SJCRH30 (cell line): ENCODE results near the gene IL18. TPM values are rescaled to one million over a fixed set of nuclear protein-coding genes. Genes with fewer than 3 reads are reported as not detected.
"Not testable (repeated sequence)": the region's sequence is repeated elsewhere in the genome, so short reads cannot be mapped to it uniquely, and the experiment has no call there.

Source experiments
- DNase-seq, 2 experiments: peaks; one replicate each; pipeline ENCODE4 v3.0.0-alpha.2; 2015 to 2020
- H3K27ac ChIP-seq: fragments of 250-450 bp; sonication (Bioruptor Pico); 2 replicates; pipeline ENCODE4 v1.5.1; 2020; ENCODE audit warnings: mild to moderate bottlenecking, moderate library complexity
- H3K27me3 ChIP-seq: fragments of 250-450 bp; sonication (Bioruptor Pico); 2 replicates; pipeline ENCODE4 v1.5.1; 2020; ENCODE audit warnings: mild to moderate bottlenecking, moderate library complexity
- H3K36me3 ChIP-seq: fragments of 250-450 bp; sonication (Bioruptor Pico); 2 replicates; pipeline ENCODE4 v1.5.1; 2020; ENCODE audit warnings: mild to moderate bottlenecking, moderate library complexity
- H3K4me1 ChIP-seq: fragments of 250-450 bp; sonication (Bioruptor Pico); 2 replicates; pipeline ENCODE4 v1.5.1; 2020; ENCODE audit warnings: mild to moderate bottlenecking, moderate library complexity
- H3K4me3 ChIP-seq: fragments of 250-450 bp; sonication (Bioruptor Pico); 2 replicates; pipeline ENCODE4 v1.5.1; 2020; ENCODE audit warnings: mild to moderate bottlenecking, moderate library complexity
- H3K9me3 ChIP-seq: fragments of 250-450 bp; sonication (Bioruptor Pico); replicated peaks from 2 replicates; pipeline ENCODE4 v1.5.1; 2020; ENCODE audit warnings: mild to moderate bottlenecking, moderate library complexity
- total RNA-seq: library from RNA; depleted of rRNA; stranded (reverse); fragments of >200 nt; shearing (Covaris generic); gene quantifications from 2 replicates; pipeline ENCODE4 v1.2.3, GENCODE V29; 2014; rRNA removed

IL18 gene
- total RNA-seq, result 0.14 and 0.18 TPM in 2 replicates

- Histone ChIP-seq H3K27me3 (no peaks in the 10 kb centered on the region), H3K27ac (no peak within 1 kb of the TSS), H3K9me3 (no peaks in the 10 kb centered on the region), H3K4me1 (no peaks in the 10 kb centered on the region), H3K4me3 (no peak within 1 kb of the TSS), H3K36me3 (no peaks in the 10 kb centered on the region)
- no peak for DNase-seq
These were observed at the start of gene IL18 for GRCh38 chr11:112163875-112164685. Gene IL18, minus strand, starts transcription at chr11:112164094. Its CDS starts 9,041 bp downstream, at chr11:112155053.

- H3K27ac ChIP-seq, result no peak overlapping the region
- DNase-seq, result no peak
- H3K9me3 ChIP-seq, result no peaks in the 10 kb centered on the region
- no peaks in the 10 kb centered on the region for H3K27me3 ChIP-seq
- H3K4me1 ChIP-seq, result no peaks in the 10 kb centered on the region
- H3K4me3 ChIP-seq, result no peak overlapping the region
- H3K36me3 ChIP-seq, result no peaks in the 10 kb centered on the region
These were observed 48.8 kb upstream of the IL18 start for GRCh38 chr11:112212710-112213109.

GRCh38 chr11:112212290-112212689 lies 48.4 kb upstream of the IL18 start:
- Histone ChIP-seq H3K27ac (no peak overlapping the region), H3K36me3 (no peaks in the 10 kb centered on the region), H3K4me1 (no peaks in the 10 kb centered on the region)

GRCh38 chr11:112211536-112211935 lies 47.6 kb upstream of the IL18 start:
- H3K36me3 ChIP-seq, result no peaks in the 10 kb centered on the region
- H3K27ac ChIP-seq, result no peak overlapping the region
- DNase-seq, result no peak
- H3K9me3 ChIP-seq, result no peaks in the 10 kb centered on the region
- H3K4me3 ChIP-seq, result no peak overlapping the region
- H3K27me3 ChIP-seq, result no peaks in the 10 kb centered on the region
- no peaks in the 10 kb centered on the region for H3K4me1 ChIP-seq

More at GRCh38 chr11:112212290-112212689, 48.4 kb upstream of the IL18 start:
- Histone ChIP-seq H3K9me3 (no peaks in the 10 kb centered on the region), H3K27me3 (no peaks in the 10 kb centered on the region), H3K4me3 (no peak overlapping the region)
- no peak for DNase-seq

DNA sequence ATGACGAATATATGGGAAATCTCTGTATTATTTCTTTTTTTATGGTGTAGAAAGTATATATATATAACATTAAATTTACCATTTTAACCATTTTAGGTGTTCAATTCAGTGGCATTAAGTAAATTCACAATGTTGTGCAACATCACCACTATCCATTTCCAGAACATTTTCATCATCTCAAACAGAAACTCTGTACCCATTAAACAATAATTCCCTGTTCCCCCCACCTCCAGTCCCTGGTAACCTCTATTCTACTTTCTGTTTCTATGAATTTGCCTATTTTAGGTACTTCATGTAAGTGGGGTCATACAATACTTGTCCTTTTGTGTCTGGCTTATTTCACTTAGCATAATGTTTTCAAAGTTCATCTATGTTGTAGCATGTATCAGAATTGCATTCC lies 47.0 kb upstream of the IL18 start:
- Histone ChIP-seq H3K36me3 (no peaks in the 10 kb centered on the region), H3K9me3 (no peaks in the 10 kb centered on the region), H3K4me3 (no peak overlapping the region), H3K4me1 (no peaks in the 10 kb centered on the region), H3K27ac (no peak overlapping the region), H3K27me3 (no peaks in the 10 kb centered on the region)
- DNase-seq, result no peak

GRCh38 chr11:112206071-112206470 lies 42.2 kb upstream of the IL18 start:
- Histone ChIP-seq H3K4me1 (no peaks in the 10 kb centered on the region), H3K27me3 (no peaks in the 10 kb centered on the region), H3K36me3 (no peaks in the 10 kb centered on the region), H3K27ac (no peak overlapping the region), H3K4me3 (no peak overlapping the region), H3K9me3 (no peaks in the 10 kb centered on the region)
- DNase-seq, result no peak

DNA sequence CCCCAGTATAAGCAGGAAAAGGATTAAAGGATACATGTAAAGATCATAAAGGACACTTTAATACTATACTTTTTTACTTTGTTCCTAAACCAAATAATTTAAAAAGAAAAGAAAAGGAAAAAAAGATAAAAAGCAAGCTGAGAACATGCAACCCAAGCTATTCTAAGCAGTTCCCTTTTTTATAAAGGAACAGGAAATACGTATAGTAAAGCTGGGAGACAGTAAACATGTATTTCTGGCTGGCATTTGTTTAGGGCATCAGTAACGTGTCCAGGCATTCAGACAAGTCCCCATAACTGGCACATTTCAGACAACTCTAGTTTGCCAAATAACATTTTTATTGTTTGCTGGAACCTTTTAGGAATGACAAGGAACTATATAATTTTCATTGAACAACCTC lies 36.4 kb upstream of the IL18 start:
- Histone ChIP-seq H3K4me3 (no peak overlapping the region), H3K27me3 (no peaks in the 10 kb centered on the region), H3K36me3 (no peaks in the 10 kb centered on the region), H3K9me3 (no peaks in the 10 kb centered on the region), H3K27ac (no peak overlapping the region), H3K4me1 (no peaks in the 10 kb centered on the region)
- DNase-seq, result no peak

- H3K27ac ChIP-seq, H3K4me1 ChIP-seq, H3K27me3 ChIP-seq, DNase-seq, H3K4me3 ChIP-seq, H3K9me3 ChIP-seq, H3K36me3 ChIP-seq: not testable (repeated sequence)
These were observed 35.2 kb upstream of the IL18 start for GRCh38 chr11:112199101-112199500.

DNA sequence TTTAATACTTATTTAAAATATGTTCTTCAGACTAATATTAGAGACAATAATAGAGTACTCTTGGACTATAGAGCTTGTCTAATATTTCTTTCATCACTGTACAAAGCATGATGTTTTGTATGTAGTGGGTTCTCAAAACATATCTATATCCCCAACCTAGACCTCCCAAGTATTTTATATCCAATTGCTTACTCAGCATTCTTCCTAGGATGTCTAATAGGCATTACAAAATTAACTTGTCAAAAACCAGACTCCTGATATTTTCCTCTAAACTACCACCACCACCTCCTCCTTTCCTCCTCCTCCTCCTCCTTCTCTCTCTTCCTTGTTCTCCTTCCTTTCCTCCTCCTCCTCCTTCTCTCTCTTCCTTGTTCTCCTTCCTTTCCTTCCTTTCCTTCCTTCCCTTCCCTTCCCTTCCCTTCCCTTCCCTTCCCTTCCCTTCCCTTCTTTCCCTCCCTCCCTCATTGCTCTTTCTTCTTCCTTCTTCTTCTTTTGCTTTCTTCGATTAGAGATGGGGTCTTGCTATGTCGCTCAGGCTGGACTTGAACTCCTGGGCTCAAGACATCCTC lies 32.7 kb upstream of the IL18 start:
- H3K4me1 ChIP-seq, result no peaks in the 10 kb centered on the region
- H3K9me3 ChIP-seq, result no peaks in the 10 kb centered on the region
- H3K27ac ChIP-seq, result no peak overlapping the region
- H3K27me3 ChIP-seq, result no peaks in the 10 kb centered on the region
- no peak for DNase-seq
- H3K4me3 ChIP-seq, result no peak overlapping the region
- no peaks in the 10 kb centered on the region for H3K36me3 ChIP-seq

- H3K27me3 ChIP-seq, result no peaks in the 10 kb centered on the region
- no peaks in the 10 kb centered on the region for H3K36me3 ChIP-seq
- no peak overlapping the region for H3K27ac ChIP-seq
- H3K9me3 ChIP-seq, result no peaks in the 10 kb centered on the region
- no peak overlapping the region for H3K4me3 ChIP-seq
- H3K4me1 ChIP-seq, result no peaks in the 10 kb centered on the region
- no peak for DNase-seq
These were observed 32.1 kb upstream of the IL18 start for GRCh38 chr11:112195951-112196351.

DNA sequence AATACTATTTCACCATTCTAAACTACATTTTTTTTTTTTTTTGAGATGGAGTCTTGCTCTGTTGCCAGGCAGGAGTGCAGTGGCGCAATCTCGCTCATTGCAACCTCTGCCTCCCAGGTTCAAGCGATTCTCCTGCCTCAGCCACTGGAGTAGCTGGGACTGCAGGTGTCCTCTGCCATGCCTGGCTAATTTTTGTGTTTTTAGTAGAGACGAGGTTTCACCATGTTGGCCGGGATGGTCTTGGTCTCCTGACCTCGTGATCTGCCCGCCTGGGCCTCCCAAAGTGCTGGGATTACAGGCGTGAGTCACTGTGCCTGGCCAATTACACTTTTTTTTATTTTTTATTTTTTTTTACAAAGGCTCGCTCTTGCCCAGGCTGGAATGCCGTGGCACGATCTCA lies 31.2 kb upstream of the IL18 start:
- not testable (repeated sequence) for H3K27me3 ChIP-seq, DNase-seq, H3K27ac ChIP-seq, H3K4me1 ChIP-seq, H3K36me3 ChIP-seq, H3K9me3 ChIP-seq, H3K4me3 ChIP-seq

DNA sequence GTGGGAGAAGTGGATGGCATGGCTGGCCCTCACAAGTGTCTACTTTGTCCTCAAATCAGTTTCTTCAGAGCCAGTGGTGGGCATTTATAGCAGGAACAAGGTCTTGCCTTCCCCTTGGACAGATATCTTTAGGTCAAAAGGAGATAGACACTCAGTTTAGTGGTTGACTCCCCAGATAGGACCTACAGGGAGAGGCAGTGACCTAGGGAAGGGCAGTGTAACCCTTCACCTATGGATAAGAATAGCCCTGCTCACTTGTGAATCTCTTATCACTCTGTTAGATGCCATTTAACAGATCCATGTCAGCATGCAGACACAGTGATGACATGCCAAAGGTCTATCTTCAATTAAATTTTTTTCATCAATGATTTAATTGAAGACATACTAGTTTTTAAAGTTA lies 22.4 kb upstream of the IL18 start:
- no peak for DNase-seq
- Histone ChIP-seq H3K9me3 (no peaks in the 10 kb centered on the region), H3K4me3 (no peak overlapping the region), H3K36me3 (no peaks in the 10 kb centered on the region), H3K4me1 (no peaks in the 10 kb centered on the region), H3K27ac (no peak overlapping the region), H3K27me3 (no peaks in the 10 kb centered on the region)

DNA sequence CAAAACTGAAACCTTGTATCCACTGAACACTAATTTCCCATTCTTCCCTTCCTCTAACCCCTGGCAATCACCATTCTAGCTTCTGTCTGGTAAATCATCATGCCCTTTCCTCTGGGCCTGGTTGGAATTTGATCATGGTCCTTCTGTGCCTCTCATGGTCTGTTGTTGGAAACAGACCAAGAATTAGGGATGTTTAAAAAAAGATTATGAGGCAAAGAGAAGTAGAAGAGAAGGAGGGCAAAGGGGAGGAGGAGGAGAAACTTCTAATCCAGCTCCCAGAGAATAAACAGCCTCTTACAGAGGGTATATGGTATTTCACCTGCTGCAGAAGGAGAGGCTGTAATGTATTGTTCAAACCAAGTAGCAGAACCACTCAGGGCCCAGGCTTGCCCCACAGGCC lies 22.0 kb upstream of the IL18 start:
- DNase-seq, result no peak
- H3K36me3 ChIP-seq, result no peaks in the 10 kb centered on the region
- no peaks in the 10 kb centered on the region for H3K4me1 ChIP-seq
- H3K27me3 ChIP-seq, result no peaks in the 10 kb centered on the region
- no peak overlapping the region for H3K27ac ChIP-seq
- no peaks in the 10 kb centered on the region for H3K9me3 ChIP-seq
- H3K4me3 ChIP-seq, result no peak overlapping the region

- no peaks in the 10 kb centered on the region for H3K27me3 ChIP-seq
- no peak overlapping the region for H3K4me3 ChIP-seq
- no peaks in the 10 kb centered on the region for H3K36me3 ChIP-seq
- H3K27ac ChIP-seq, result no peak overlapping the region
- no peaks in the 10 kb centered on the region for H3K9me3 ChIP-seq
- no peak for DNase-seq
- no peaks in the 10 kb centered on the region for H3K4me1 ChIP-seq
These were observed 19.0 kb upstream of the IL18 start for GRCh38 chr11:112182867-112183266.

DNA sequence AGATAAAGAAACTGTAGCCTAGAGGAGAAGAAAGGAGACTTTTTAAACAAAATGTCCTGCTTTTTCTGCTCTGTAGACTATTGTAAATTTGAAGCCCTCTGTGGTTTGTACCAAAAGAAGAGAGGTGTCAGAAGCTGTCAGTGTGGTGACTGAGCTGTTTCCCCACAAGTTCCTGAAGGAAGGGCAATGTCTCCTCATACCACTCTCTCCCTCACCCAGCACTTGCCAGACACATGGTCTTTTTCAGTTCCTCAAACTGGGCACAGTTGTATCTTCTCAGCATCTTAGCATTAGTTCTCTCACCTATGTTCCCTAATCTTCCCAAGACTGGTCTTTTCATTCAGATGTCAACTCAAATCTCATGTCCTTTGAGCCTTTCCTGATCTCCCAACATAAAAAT lies 15.7 kb upstream of the IL18 start:
- no peak for DNase-seq
- Histone ChIP-seq H3K4me1 (no peaks in the 10 kb centered on the region), H3K4me3 (no peak overlapping the region), H3K36me3 (no peaks in the 10 kb centered on the region), H3K9me3 (no peaks in the 10 kb centered on the region), H3K27me3 (no peaks in the 10 kb centered on the region), H3K27ac (no peak overlapping the region)

DNA sequence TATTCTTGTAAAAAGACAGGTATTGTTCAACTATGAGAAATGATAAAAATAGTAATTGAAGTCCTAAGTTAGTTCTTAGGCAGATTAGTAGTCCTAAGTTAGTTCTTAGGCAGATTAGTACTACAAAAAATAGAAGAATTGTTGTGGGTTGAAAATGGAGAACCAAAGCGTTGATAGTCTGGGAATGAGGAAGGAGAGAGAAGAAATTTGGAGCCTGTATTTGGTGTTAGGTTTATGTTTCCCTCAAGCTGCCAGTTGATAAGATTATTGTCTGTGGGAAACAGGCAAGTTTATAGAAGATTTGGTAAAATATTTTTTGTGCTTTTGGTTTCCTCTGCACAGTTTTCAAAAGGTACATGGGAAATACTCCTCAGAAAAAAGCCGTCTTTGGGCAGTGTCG lies 15.0 kb upstream of the IL18 start:
- Histone ChIP-seq H3K27ac (no peak overlapping the region), H3K4me3 (no peak overlapping the region), H3K36me3 (no peaks in the 10 kb centered on the region), H3K9me3 (no peaks in the 10 kb centered on the region), H3K4me1 (no peaks in the 10 kb centered on the region), H3K27me3 (no peaks in the 10 kb centered on the region)
- DNase-seq, result no peak
